GM23338 (cell line): Measurements from ENCODE around the gene S100A7A. TPM values are rescaled to one million over a fixed set of nuclear protein-coding genes. Genes with fewer than 3 reads are reported as not detected.
"Not testable (repeated sequence)": the region's sequence is repeated elsewhere in the genome, so short reads cannot be mapped to it uniquely, and the experiment has no call there.

Experiments
- ATAC-seq: fragments of 200-7000 bp; cut with Tn5 transposase; 3 replicates; pipeline ENCODE4 v1.9.1; 2020
- DNase-seq: peaks from one replicate; pipeline ENCODE4 v3.0.0-alpha.2; 2015; ENCODE audit warnings: low spot score
- H2AFZ ChIP-seq: fragments of 200-600 bp; sonication (generic); 2 replicates; pipeline ENCODE4 v1.8.0; 2016; ENCODE audit warnings: antibody characterized with exemption, mild to moderate bottlenecking, moderate library complexity
- H3F3A ChIP-seq: fragments of 200-600 bp; sonication (generic); replicated peaks from 2 replicates; pipeline ENCODE4 v1.8.0; 2017; ENCODE audit warnings: antibody characterized with exemption, mixed run types, low read depth
- H3K27ac ChIP-seq: fragments of 200-600 bp; sonication (generic); 2 replicates; pipeline ENCODE4 v1.6.1; 2016; ENCODE audit warnings: low read depth
- H3K27me3 ChIP-seq: fragments of 200-600 bp; sonication (generic); 2 replicates; pipeline ENCODE4 v1.8.0; 2016; ENCODE audit warnings: mild to moderate bottlenecking, mixed run types, moderate library complexity; ENCODE audit not compliant: insufficient read depth
- H3K36me3 ChIP-seq: fragments of 200-600 bp; sonication (generic); 2 replicates; pipeline ENCODE4 v1.8.0; 2016; ENCODE audit warnings: mild to moderate bottlenecking; ENCODE audit not compliant: insufficient read depth
- H3K4me1 ChIP-seq: fragments of 200-600 bp; sonication (generic); 2 replicates; pipeline ENCODE4 v1.8.0; 2016; ENCODE audit warnings: mild to moderate bottlenecking, moderate library complexity; ENCODE audit not compliant: insufficient read depth
- H3K4me2 ChIP-seq: fragments of 200-600 bp; sonication (generic); 2 replicates; pipeline ENCODE4 v1.7.1; 2017; ENCODE audit warnings: mixed run types
- H3K4me3 ChIP-seq: fragments of 200-600 bp; sonication (generic); 2 replicates; pipeline ENCODE4 v1.6.1; 2016; ENCODE audit warnings: mixed run types
- H3K79me2 ChIP-seq: fragments of 200-600 bp; sonication (generic); replicated peaks from 2 replicates; pipeline ENCODE4 v1.8.0; 2017; ENCODE audit warnings: mild to moderate bottlenecking; ENCODE audit not compliant: insufficient read depth
- H3K9me2 ChIP-seq: fragments of 200-600 bp; sonication (generic); 2 replicates; pipeline ENCODE4 v1.8.0; 2017; ENCODE audit not compliant: insufficient read depth
- H4K20me1 ChIP-seq: fragments of 200-600 bp; sonication (generic); replicated peaks from 2 replicates; pipeline ENCODE4 v1.8.0; 2017; ENCODE audit warnings: mild to moderate bottlenecking; ENCODE audit not compliant: insufficient read depth
- H3K27ac Mint-ChIP-seq: 2 replicates; pipeline ENCODE4 v1.8.0; 2020; ENCODE audit warnings: inconsistent platforms, mild to moderate bottlenecking, moderate library complexity, mixed read lengths
- H3K27me3 Mint-ChIP-seq: 3 replicates; pipeline ENCODE4 v1.8.0; 2022; ENCODE audit warnings: low read depth, mild to moderate bottlenecking, moderate library complexity, mixed read lengths, inconsistent platforms; ENCODE audit not compliant: insufficient read depth, poor library complexity
- H3K36me3 Mint-ChIP-seq: 3 replicates; pipeline ENCODE4 v1.8.0; 2021; ENCODE audit warnings: low read depth, mild to moderate bottlenecking, inconsistent platforms, moderate library complexity, mixed read lengths
- H3K4me1 Mint-ChIP-seq: 3 replicates; pipeline ENCODE4 v1.8.0; 2020; ENCODE audit warnings: mild to moderate bottlenecking, inconsistent platforms, mixed read lengths
- H3K4me3 Mint-ChIP-seq: 3 replicates; pipeline ENCODE4 v1.8.0; 2021; ENCODE audit warnings: moderate library complexity, mild to moderate bottlenecking, inconsistent platforms, mixed read lengths
- H3K9me3 Mint-ChIP-seq: 3 replicates; pipeline ENCODE4 v1.8.0; 2020; ENCODE audit warnings: moderate library complexity, mild to moderate bottlenecking, inconsistent platforms, mixed read lengths
- CREB1 ChIP-seq: fragments of 250-450 bp; sonication (Bioruptor Pico); IDR thresholded peaks from 2 replicates; pipeline ENCODE4 v1.5.0; 2020; ENCODE audit warnings: low read depth, mild to moderate bottlenecking, moderate library complexity
- CTCF ChIP-seq, 2 experiments: fragments of 200-600 bp in 1 of 2; sonication (generic) in 1 of 2; conservative IDR thresholded peaks; 2 replicates each; pipeline versions ENCODE4 v1.5.1 to v1.6.1; 2016 to 2017; ENCODE audit warnings: antibody characterized with exemption in 2 of 2, low read depth in 2 of 2, mild to moderate bottlenecking in 2 of 2, moderate library complexity in 1 of 2
- ETS1 ChIP-seq: IDR thresholded peaks from 2 replicates; pipeline ENCODE4 v1.6.1; 2016; ENCODE audit warnings: antibody characterized with exemption
- STAT1 ChIP-seq: IDR thresholded peaks from one replicate; pipeline ENCODE4 v1.6.1; 2016; ENCODE audit warnings: antibody characterized with exemption; ENCODE audit not compliant: unreplicated experiment
- ZNF331 ChIP-seq: fragments of 250-450 bp; sonication (Bioruptor Pico); IDR thresholded peaks from 2 replicates; pipeline ENCODE4 v1.5.0; 2020; ENCODE audit warnings: low read depth, mild to moderate bottlenecking, moderate library complexity
- polyA plus RNA-seq: library from polyadenylated mRNA; unstranded; fragments of >200 nt; fragmentation: Nextera tagmentation; extraction: Ambion mirVana; gene quantifications from 2 replicates; pipeline ENCODE4 v1.2.1, GENCODE V29; 2016
- total RNA-seq: library from RNA; depleted of rRNA; stranded (reverse); fragments of >200 nt; shearing (Covaris generic); gene quantifications from 2 replicates; pipeline ENCODE4 v1.2.3, GENCODE V29; 2014

The S100A7A gene
- total and polyA plus RNA-seq, 2 experiments from 2014 or later, result not detected

- Mint-ChIP-seq H3K27me3 (peaks cover 18% of the 10 kb centered on the region), H3K4me1 (peaks cover 13% of the 10 kb centered on the region), H3K9me3 (peaks cover 7% of the 10 kb centered on the region), H3K36me3 (peaks cover 2% of the 10 kb centered on the region), H3K4me3 (no peak overlapping the region), H3K27ac (no peak overlapping the region)
- Histone ChIP-seq H3K79me2 (no peaks in the 10 kb centered on the region), H3K4me3 (no peak overlapping the region), H3K27ac (no peak overlapping the region), H4K20me1 (no peaks in the 10 kb centered on the region), H3K27me3 (peaks cover 9% of the 10 kb centered on the region; the same call in 1 of the 2 replicates), H3K36me3 (no peaks in the 10 kb centered on the region), H3K4me1 (no peaks in the 10 kb centered on the region), H2AFZ (no peak overlapping the region), H3K4me2 (no peak overlapping the region), H3F3A (no peaks in the 10 kb centered on the region), H3K9me2 (0 out of 2 replicates have a peak, but pooled peaks cover 3% of the 10 kb centered on the region)
- DNase-seq (peak; percentile 69), ATAC-seq (peak; percentile 87)
- TF ChIP-seq ETS1, result no peak
- TF ChIP-seq STAT1, result no peak
- TF ChIP-seq CREB1 (CRISPR knock-in tag), result peak; percentile 48; the same call in 1 of the 2 replicates
- TF ChIP-seq ZNF331 (CRISPR knock-in tag), result 0 out of 2 replicates have a peak, but pooled peaks have one; percentile 12
- TF ChIP-seq CTCF (conservative IDR thresholded peaks at IDR 0.05; ENCODE audit: low read depth in 2 of 2), result peak; percentile 83 to 85
These were observed 11.6 kb upstream of the S100A7A start for GRCh38 chr1:153404768-153405167.

- not testable (repeated sequence) for DNase-seq, H3K4me3 Mint-ChIP-seq
- H3K27me3 Mint-ChIP-seq, result peaks cover 18% of the 10 kb centered on the region
These were observed 10.3 kb upstream of the S100A7A start for GRCh38 chr1:153405825-153406599.

GRCh38 chr1:153407274-153407673 lies 9.0 kb upstream of the S100A7A start:
- not testable (repeated sequence) for H3K79me2 ChIP-seq, ATAC-seq, H3K4me3 ChIP-seq, H3K4me1 Mint-ChIP-seq, H3K27me3 ChIP-seq, H2AFZ ChIP-seq, H3K27ac Mint-ChIP-seq, H3K4me1 ChIP-seq, H3K4me3 Mint-ChIP-seq, H3K4me2 ChIP-seq, H3K36me3 ChIP-seq, H3K9me2 ChIP-seq, H3F3A ChIP-seq, H3K36me3 Mint-ChIP-seq, DNase-seq, H3K27ac ChIP-seq, H4K20me1 ChIP-seq
- Mint-ChIP-seq H3K9me3 (peaks cover 12% of the 10 kb centered on the region), H3K27me3 (peaks cover 16% of the 10 kb centered on the region)

More at GRCh38 chr1:153405825-153406599, 10.3 kb upstream of the S100A7A start:
- H2AFZ ChIP-seq, ATAC-seq, H3K27me3 ChIP-seq, H4K20me1 ChIP-seq, H3K4me1 ChIP-seq, H3F3A ChIP-seq, H3K27ac ChIP-seq, H3K4me2 ChIP-seq, H3K27ac Mint-ChIP-seq, H3K9me3 Mint-ChIP-seq, H3K79me2 ChIP-seq, H3K4me3 ChIP-seq, H3K36me3 ChIP-seq, H3K36me3 Mint-ChIP-seq, H3K9me2 ChIP-seq: not testable (repeated sequence)
- H3K4me1 Mint-ChIP-seq, result peaks cover 13% of the 10 kb centered on the region

GRCh38 chr1:153413961-153414360 lies 2.4 kb upstream of the S100A7A start:
- H2AFZ ChIP-seq, H3K27ac Mint-ChIP-seq, H3K4me3 ChIP-seq, H3K79me2 ChIP-seq, H3K27ac ChIP-seq, H3F3A ChIP-seq, H3K36me3 Mint-ChIP-seq, H3K4me2 ChIP-seq, H3K27me3 Mint-ChIP-seq, H4K20me1 ChIP-seq, ATAC-seq, H3K4me1 ChIP-seq, DNase-seq, H3K27me3 ChIP-seq, H3K36me3 ChIP-seq, H3K4me1 Mint-ChIP-seq, H3K9me2 ChIP-seq, H3K4me3 Mint-ChIP-seq: not testable (repeated sequence)
- H3K9me3 Mint-ChIP-seq, result peaks cover 15% of the 10 kb centered on the region
